IMR-90 (cell line): ENCODE results near the gene UCHL5. TPM values are rescaled to one million over a fixed set of nuclear protein-coding genes. Genes with fewer than 3 reads are reported as not detected.

Source experiments
- ATAC-seq: fragments of 200-7000 bp; cut with Tn5 transposase; 2 replicates; pipeline ENCODE4 v1.9.1; 2020; ENCODE audit warnings: low read depth, mild to moderate bottlenecking, moderate library complexity
- BruUV-seq: library from RNA; stranded (reverse); fragments of 400-500 nt; replicated peaks from 2 replicates; lab custom pipeline; 2021; lab: Mats Ljungman, UMichigan
- CTCF ChIA-PET: fragments of 300-600 bp; formaldehyde crosslinking; extraction: SDS; loops from one replicate; lab custom pipeline; 2021; ENCODE audit warnings: antibody characterized with exemption; lab: Yijun Ruan, JAX
- POLR2A ChIA-PET: fragments of 300-600 bp; sonication (Branson Sonifier 250); formaldehyde crosslinking; loops from one replicate; lab custom pipeline; 2022; ENCODE audit warnings: antibody characterized with exemption; ENCODE audit not compliant: unreplicated experiment; lab: Charles Lee
- DNase-seq: peaks from one replicate; pipeline ENCODE4 v3.0.0; 2013
- H2AFZ ChIP-seq: replicated peaks from 2 replicates; pipeline ENCODE3; 2013; ENCODE audit warnings: low read length, mild to moderate bottlenecking; ENCODE audit not compliant: poor library complexity
- H2AK5ac ChIP-seq: 2 replicates; pipeline ENCODE4 v1.6.1; 2013; ENCODE audit warnings: low read depth, low read length, inconsistent platforms
- H2AK9ac ChIP-seq: replicated peaks from 2 replicates; pipeline ENCODE3; 2013; ENCODE audit warnings: mild to moderate bottlenecking, low read depth, low read length, moderate library complexity; ENCODE audit not compliant: poor library complexity
- H2BK120ac ChIP-seq: 2 replicates; pipeline ENCODE4 v1.6.1; 2013; ENCODE audit warnings: low read depth, low read length, inconsistent platforms
- H2BK15ac ChIP-seq: 3 replicates; pipeline ENCODE4 v1.6.1; 2013; ENCODE audit warnings: low read depth, low read length, inconsistent platforms
- H2BK20ac ChIP-seq: 2 replicates; pipeline ENCODE4 v1.6.1; 2013; ENCODE audit warnings: low read depth, mild to moderate bottlenecking, inconsistent platforms, low read length, moderate library complexity
- H2BK5ac ChIP-seq: 2 replicates; pipeline ENCODE4 v1.6.1; 2013; ENCODE audit warnings: mild to moderate bottlenecking, low read depth, low read length, inconsistent platforms; ENCODE audit not compliant: poor library complexity, severe bottlenecking
- H3K14ac ChIP-seq: replicated peaks from 2 replicates; pipeline ENCODE4 v1.6.1; 2013; ENCODE audit warnings: low read depth, low read length, inconsistent platforms
- H3K18ac ChIP-seq: 2 replicates; pipeline ENCODE4 v1.6.1; 2013; ENCODE audit warnings: low read depth, low read length, control low read depth
- H3K23ac ChIP-seq: 2 replicates; pipeline ENCODE4 v1.6.1; 2013; ENCODE audit warnings: low read depth, low read length, inconsistent platforms
- H3K27ac ChIP-seq: 2 replicates; pipeline ENCODE4 v1.5.1; 2013; ENCODE audit warnings: mild to moderate bottlenecking, control low read depth, low read length; ENCODE audit not compliant: insufficient read depth
- H3K27me3 ChIP-seq: 2 replicates; pipeline ENCODE4 v1.6.1; 2013; ENCODE audit warnings: low read length; ENCODE audit not compliant: control insufficient read depth, insufficient read depth
- H3K36me3 ChIP-seq: 2 replicates; pipeline ENCODE4 v1.6.1; 2013; ENCODE audit warnings: low read length, mixed read lengths; ENCODE audit not compliant: control insufficient read depth, insufficient read depth
- H3K4ac ChIP-seq: 2 replicates; pipeline ENCODE4 v1.6.1; 2013; ENCODE audit warnings: low read depth, low read length, inconsistent platforms
- H3K4me1 ChIP-seq: 2 replicates; pipeline ENCODE4 v1.6.1; 2013; ENCODE audit warnings: low read length, mixed read lengths; ENCODE audit not compliant: control insufficient read depth, insufficient read depth
- H3K4me2 ChIP-seq: 2 replicates; pipeline ENCODE4 v1.6.1; 2013; ENCODE audit warnings: low read depth, mild to moderate bottlenecking, control low read depth, low read length, moderate library complexity
- H3K4me3 ChIP-seq: 2 replicates; pipeline ENCODE4 v1.5.1; 2013; ENCODE audit warnings: low read depth, mild to moderate bottlenecking, control low read depth, low read length, moderate library complexity; ENCODE audit not compliant: insufficient read depth
- H3K56ac ChIP-seq: 2 replicates; pipeline ENCODE4 v1.6.1; 2013; ENCODE audit warnings: low read length, inconsistent platforms; ENCODE audit not compliant: insufficient read depth; ENCODE audit errors: extremely low read depth
- H3K79me1 ChIP-seq, 2 experiments: 2 replicates each; pipeline ENCODE4 v1.6.1; 2013; ENCODE audit warnings: low read length in 2 of 2, inconsistent platforms in 1 of 2, low read depth in 1 of 2
- H3K9ac ChIP-seq: 2 replicates; pipeline ENCODE4 v1.6.1; 2013; ENCODE audit warnings: low read depth, low read length, control low read depth
- H3K9me1 ChIP-seq: 2 replicates; pipeline ENCODE4 v1.6.1; 2013; ENCODE audit warnings: low read length, inconsistent platforms; ENCODE audit not compliant: insufficient read depth
- H3K9me3 ChIP-seq: 2 replicates; pipeline ENCODE4 v1.6.1; 2013; ENCODE audit warnings: low read length; ENCODE audit not compliant: control insufficient read depth, insufficient read depth
- H4K20me1 ChIP-seq: 2 replicates; pipeline ENCODE4 v1.6.1; 2013; ENCODE audit warnings: low read length, inconsistent platforms; ENCODE audit not compliant: insufficient read depth
- H4K5ac ChIP-seq: 2 replicates; pipeline ENCODE4 v1.6.1; 2013; ENCODE audit warnings: mild to moderate bottlenecking, low read depth, low read length, control low read depth
- H4K8ac ChIP-seq, 2 experiments: 2 replicates each; pipeline ENCODE4 v1.6.1; 2013; ENCODE audit warnings: low read depth in 2 of 2, low read length in 2 of 2, control low read depth in 1 of 2, inconsistent platforms in 1 of 2
- H4K91ac ChIP-seq: 2 replicates; pipeline ENCODE4 v1.6.1; 2013; ENCODE audit warnings: low read depth, low read length, inconsistent platforms; ENCODE audit not compliant: insufficient read depth
- BHLHE40 ChIP-seq: fragments of 150-350 bp; IDR thresholded peaks from 2 replicates; pipeline ENCODE4 v1.6.1; 2016; ENCODE audit warnings: mild to moderate bottlenecking, low read depth, low read length
- CEBPB ChIP-seq: IDR thresholded peaks from 2 replicates; pipeline ENCODE4 v1.6.1; 2012; ENCODE audit warnings: low read depth, low read length, improper control_type of control experiment
- FOS ChIP-seq: fragments of 150-350 bp; IDR thresholded peaks from 2 replicates; pipeline ENCODE4 v1.6.1; 2016; ENCODE audit warnings: low read depth, low read length
- MAFK ChIP-seq: IDR thresholded peaks from 2 replicates; pipeline ENCODE4 v1.6.1; 2012; ENCODE audit warnings: low read depth, low read length, improper control_type of control experiment
- MXI1 ChIP-seq: IDR thresholded peaks from 2 replicates; pipeline ENCODE4 v1.6.1; 2012; ENCODE audit warnings: low read depth, mild to moderate bottlenecking, low read length, moderate library complexity, borderline replicate concordance
- NFE2L2 ChIP-seq: fragments of 150-350 bp; IDR thresholded peaks from 2 replicates; pipeline ENCODE4 v1.6.1; 2016; ENCODE audit warnings: low read depth, mild to moderate bottlenecking, low read length
- POLR2A ChIP-seq: IDR thresholded peaks from 2 replicates; pipeline ENCODE4 v1.6.1; 2012; ENCODE audit warnings: mild to moderate bottlenecking, low read depth, low read length
- RAD21 ChIP-seq: IDR thresholded peaks from 2 replicates; pipeline ENCODE4 v1.6.1; 2012; ENCODE audit warnings: low read length, improper control_type of control experiment
- RFX5 ChIP-seq: IDR thresholded peaks from 2 replicates; pipeline ENCODE4 v1.8.0; 2012; ENCODE audit warnings: low read depth, mild to moderate bottlenecking, low read length, moderate library complexity
- SMC3 ChIP-seq: fragments of 150-350 bp; IDR thresholded peaks from 2 replicates; pipeline ENCODE4 v1.6.1; 2016; ENCODE audit warnings: low read depth, mild to moderate bottlenecking, antibody characterized with exemption, low read length, moderate library complexity
- WGBS, 2 experiments: methylation state at CpG; one replicate each; pipeline versions ENCODE4 v1.1.5 to v1.1.7; 2013; ENCODE audit warnings: missing lambda C conversion rate in 2 of 2; ENCODE audit not compliant: insufficient read length in 1 of 2; ENCODE audit errors: extremely low coverage in 2 of 2; 5-methylcytosine and 5-hydroxymethylcytosine counted together
- dilution Hi-C: fragments of 300-500 bp; cut with HindIII; formaldehyde crosslinking; loops from one replicate; pipeline ENCODE4 v1.14.3; 2018; ENCODE audit warnings: low sequenced_read_pairs; ENCODE audit not compliant: unreplicated experiment
- in situ Hi-C: fragments of 300-500 bp; cut with MboI; formaldehyde crosslinking; loops from 3 replicates; pipeline ENCODE4 v1.14.3; 2019; ENCODE audit warnings: low sequenced_read_pairs, inconsistent platforms, mixed read lengths
- intact Hi-C: fragments of 100-400 bp; cut with micrococcal nuclease; formaldehyde crosslinking; loops from 2 replicates; pipeline ENCODE4 v1.10.0; 2022
- polyA plus RNA-seq, 3 experiments: library from polyadenylated mRNA; depleted of rRNA; stranded (reverse); fragments of >200 nt; gene quantifications; 2 replicates each; pipeline ENCODE4 v1.2.3, GENCODE V29; 2012; ENCODE audit warnings: low replicate concordance in 1 of 3
- total RNA-seq: library from RNA; depleted of rRNA; stranded (reverse); fragments of >200 nt; gene quantifications from 2 replicates; pipeline ENCODE4 v1.2.3, GENCODE V29; 2012
- TF ChIP-seq, protein P1 (sequence below): conservative IDR thresholded peaks from 2 replicates; pipeline ENCODE4 v1.5.1; 2012; ENCODE audit warnings: mild to moderate bottlenecking, low read depth, low read length, improper control_type of control experiment
- TF ChIP-seq, protein P2 (sequence below): fragments of 150-350 bp; IDR thresholded peaks from 2 replicates; pipeline ENCODE4 v1.6.1; 2017; ENCODE audit warnings: mild to moderate bottlenecking, antibody characterized with exemption, low read length, low read depth
- TF ChIP-seq, protein P3 (sequence below): fragments of 150-350 bp; IDR thresholded peaks from 2 replicates; pipeline ENCODE4 v1.6.1; 2016; ENCODE audit warnings: low read depth, mild to moderate bottlenecking, low read length, moderate library complexity, borderline replicate concordance

The UCHL5 gene
- total and polyA plus RNA-seq, 2 of the 4 experiments (the other 2 are of a cell fraction), result 12.9 to 18.4 TPM

DNA sequence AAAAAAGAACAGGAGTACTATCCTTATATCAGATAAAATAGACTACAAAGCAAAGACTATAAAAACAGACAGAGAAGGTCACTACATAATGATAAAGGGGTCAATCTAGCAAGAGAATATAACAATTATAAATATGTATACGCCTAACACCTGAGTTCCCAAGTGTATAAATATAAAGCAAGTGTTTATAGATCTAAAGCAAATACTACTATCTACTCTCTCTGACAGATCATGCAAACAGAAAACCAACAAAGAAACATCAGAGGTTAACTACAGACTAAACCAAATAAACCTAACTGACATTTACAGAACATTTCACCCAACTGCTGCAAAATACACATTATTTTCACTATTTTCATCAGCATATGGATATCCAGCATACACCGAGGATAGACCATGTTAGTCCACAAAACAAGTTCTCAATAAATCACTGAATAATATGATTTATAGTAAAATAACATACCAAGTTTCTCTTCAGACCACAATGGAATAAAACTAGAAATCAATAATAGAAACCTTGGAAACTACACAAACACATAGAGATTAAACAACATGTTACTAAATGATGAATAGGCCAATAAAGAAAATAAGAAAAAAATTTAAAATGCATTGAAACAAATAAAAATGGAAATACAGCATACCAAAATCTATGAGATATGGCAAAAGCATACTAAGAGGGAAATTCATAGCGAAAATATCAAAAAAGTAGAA is 22.7 kb downstream of the UCHL5 start:
- Histone ChIP-seq H3K36me3 (no peaks in the 10 kb centered on the region), H3K27ac (no peak overlapping the region), H2AK9ac (no peak overlapping the region), H3K9me1 (no peaks in the 10 kb centered on the region), H3K4me3 (no peak overlapping the region), H4K20me1 (no peaks in the 10 kb centered on the region), H2BK5ac (no peak overlapping the region), H3K9ac (no peak overlapping the region), H3K56ac (no peak overlapping the region), H4K5ac (no peak overlapping the region), H2AFZ (no peak overlapping the region), H3K79me1 (peaks cover 6 to 9% of the 10 kb centered on the region in 2 experiments; a peak in 3 of 4 replicates), H3K4me1 (no peaks in the 10 kb centered on the region), H2BK120ac (no peak overlapping the region), H4K91ac (no peak overlapping the region), H3K4me2 (no peak overlapping the region), H3K27me3 (no peaks in the 10 kb centered on the region), H2BK15ac (no peak overlapping the region), H3K18ac (no peak overlapping the region), H3K9me3 (no peaks in the 10 kb centered on the region), H3K4ac (no peak overlapping the region), H3K14ac (no peak overlapping the region), H2BK20ac (no peak overlapping the region), H3K23ac (no peak overlapping the region), H2AK5ac (no peak overlapping the region), H4K8ac (no peak overlapping the region)
- DNase-seq (no peak), ATAC-seq (no peak)
- no CpG with 5 or more reads among the region's 3 CpGs for WGBS, 2 experiments
- ChIA-PET POLR2A (no interaction called here), CTCF (no interaction called here)
- in situ Hi-C loops (no loop called here), dilution Hi-C loops (no loop called here), intact Hi-C loops (no loop called here)
- no TSS peak for BruUV-seq
- TF ChIP-seq MAFK, result no peak
- TF ChIP-seq CEBPB, result no peak
- TF ChIP-seq POLR2A, result no peak
- TF ChIP-seq, protein P1, sequence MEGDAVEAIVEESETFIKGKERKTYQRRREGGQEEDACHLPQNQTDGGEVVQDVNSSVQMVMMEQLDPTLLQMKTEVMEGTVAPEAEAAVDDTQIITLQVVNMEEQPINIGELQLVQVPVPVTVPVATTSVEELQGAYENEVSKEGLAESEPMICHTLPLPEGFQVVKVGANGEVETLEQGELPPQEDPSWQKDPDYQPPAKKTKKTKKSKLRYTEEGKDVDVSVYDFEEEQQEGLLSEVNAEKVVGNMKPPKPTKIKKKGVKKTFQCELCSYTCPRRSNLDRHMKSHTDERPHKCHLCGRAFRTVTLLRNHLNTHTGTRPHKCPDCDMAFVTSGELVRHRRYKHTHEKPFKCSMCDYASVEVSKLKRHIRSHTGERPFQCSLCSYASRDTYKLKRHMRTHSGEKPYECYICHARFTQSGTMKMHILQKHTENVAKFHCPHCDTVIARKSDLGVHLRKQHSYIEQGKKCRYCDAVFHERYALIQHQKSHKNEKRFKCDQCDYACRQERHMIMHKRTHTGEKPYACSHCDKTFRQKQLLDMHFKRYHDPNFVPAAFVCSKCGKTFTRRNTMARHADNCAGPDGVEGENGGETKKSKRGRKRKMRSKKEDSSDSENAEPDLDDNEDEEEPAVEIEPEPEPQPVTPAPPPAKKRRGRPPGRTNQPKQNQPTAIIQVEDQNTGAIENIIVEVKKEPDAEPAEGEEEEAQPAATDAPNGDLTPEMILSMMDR, result no peak
- TF ChIP-seq, protein P2, sequence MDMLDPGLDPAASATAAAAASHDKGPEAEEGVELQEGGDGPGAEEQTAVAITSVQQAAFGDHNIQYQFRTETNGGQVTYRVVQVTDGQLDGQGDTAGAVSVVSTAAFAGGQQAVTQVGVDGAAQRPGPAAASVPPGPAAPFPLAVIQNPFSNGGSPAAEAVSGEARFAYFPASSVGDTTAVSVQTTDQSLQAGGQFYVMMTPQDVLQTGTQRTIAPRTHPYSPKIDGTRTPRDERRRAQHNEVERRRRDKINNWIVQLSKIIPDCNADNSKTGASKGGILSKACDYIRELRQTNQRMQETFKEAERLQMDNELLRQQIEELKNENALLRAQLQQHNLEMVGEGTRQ, result no peak
- TF ChIP-seq, protein P3, sequence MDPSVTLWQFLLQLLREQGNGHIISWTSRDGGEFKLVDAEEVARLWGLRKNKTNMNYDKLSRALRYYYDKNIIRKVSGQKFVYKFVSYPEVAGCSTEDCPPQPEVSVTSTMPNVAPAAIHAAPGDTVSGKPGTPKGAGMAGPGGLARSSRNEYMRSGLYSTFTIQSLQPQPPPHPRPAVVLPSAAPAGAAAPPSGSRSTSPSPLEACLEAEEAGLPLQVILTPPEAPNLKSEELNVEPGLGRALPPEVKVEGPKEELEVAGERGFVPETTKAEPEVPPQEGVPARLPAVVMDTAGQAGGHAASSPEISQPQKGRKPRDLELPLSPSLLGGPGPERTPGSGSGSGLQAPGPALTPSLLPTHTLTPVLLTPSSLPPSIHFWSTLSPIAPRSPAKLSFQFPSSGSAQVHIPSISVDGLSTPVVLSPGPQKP, result no peak
- no peak for TF ChIP-seq RAD21
- TF ChIP-seq RFX5, result no peak
- TF ChIP-seq FOS, result no peak
- TF ChIP-seq SMC3, result no peak
- no peak for TF ChIP-seq NFE2L2
- no peak for TF ChIP-seq BHLHE40
- no peak for TF ChIP-seq MXI1
